Left ventricle myocardium superior (tissue), 1 donor: ENCODE measurements around the gene MDP1. TPM values are rescaled to one million over a fixed set of nuclear protein-coding genes. Genes with fewer than 3 reads are reported as not detected.
A peak's percentile ranks its signal among the peaks of the same experiment; 100 is the strongest.

Source experiments
- ATAC-seq: fragments of 200-7000 bp; cut with Tn5 transposase; one replicate; pipeline ENCODE4 v1.9.1; 2020; ENCODE audit warnings: mild to moderate bottlenecking, moderate library complexity
- DNase-seq: peaks from one replicate; pipeline ENCODE4 v3.0.0-alpha.2; 2020
- intact Hi-C: fragments of 100-400 bp; cut with micrococcal nuclease; formaldehyde crosslinking; loops from one replicate; pipeline ENCODE4 v1.11.0; 2022
- total RNA-seq: library from RNA; stranded (reverse); fragmentation: NEBNext Ultra II Directional; extraction: Animal tissue kit (Norgen Biotek cat#: 25700); gene quantifications from one replicate; pipeline ENCODE4 v1.2.1, GENCODE V29; 2021
- donor health status: DM: no; HTN: yes; CAD: no; lungs with severe emphysema.

MDP1 gene
- total RNA-seq, 1 donor from 2014 or later, result 15.4 TPM

DNA sequence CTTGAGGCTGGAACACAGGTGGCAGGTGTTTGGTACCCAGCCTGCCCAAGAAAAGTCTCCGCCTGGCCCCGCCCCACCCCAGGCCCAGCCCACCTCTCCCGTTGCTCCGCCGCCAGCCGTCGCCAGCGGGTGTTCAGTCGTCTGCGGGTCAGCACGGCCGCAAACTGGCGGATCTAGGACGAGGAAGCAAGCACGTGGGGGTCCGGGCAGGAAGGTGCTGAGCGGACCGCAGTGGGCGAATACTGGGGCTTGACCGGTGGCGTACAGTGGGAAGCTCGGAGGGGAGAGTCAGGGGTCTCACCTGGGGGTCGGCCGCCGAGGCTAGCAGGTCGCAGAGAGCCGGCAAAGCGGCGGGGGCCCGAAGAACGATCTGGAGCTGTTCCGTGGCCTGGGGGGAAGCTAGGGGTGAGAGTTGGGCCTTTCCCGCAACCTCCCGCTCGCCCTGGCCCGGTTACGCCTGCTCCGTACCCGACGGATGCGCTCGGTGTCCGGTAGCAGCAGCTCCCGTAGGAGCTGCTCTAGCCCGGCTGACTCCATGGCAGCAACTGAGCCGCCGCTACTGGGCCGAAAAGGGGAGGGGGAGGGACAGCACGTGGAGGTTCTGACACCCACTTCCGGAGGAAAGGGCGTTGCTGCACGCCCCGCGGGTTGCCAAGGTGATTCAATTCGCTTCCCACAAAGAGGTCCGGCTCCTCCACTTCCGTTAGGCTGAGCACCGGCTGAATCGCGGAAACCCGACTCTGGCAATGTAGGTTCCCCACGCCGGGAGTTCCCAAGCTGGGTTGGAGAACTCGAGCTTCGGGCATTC lies 27.4 kb downstream of the MDP1 start, which contains the start of gene IPO4:
Gene IPO4 (minus strand): TSS at position 566 of the 808 bp plus-strand sequence. CDS start 29 bp downstream, at position 537.
- ATAC-seq, result peak; percentile 93
- peak; percentile 93 for DNase-seq
- intact Hi-C loops, result no loop called here

DNA sequence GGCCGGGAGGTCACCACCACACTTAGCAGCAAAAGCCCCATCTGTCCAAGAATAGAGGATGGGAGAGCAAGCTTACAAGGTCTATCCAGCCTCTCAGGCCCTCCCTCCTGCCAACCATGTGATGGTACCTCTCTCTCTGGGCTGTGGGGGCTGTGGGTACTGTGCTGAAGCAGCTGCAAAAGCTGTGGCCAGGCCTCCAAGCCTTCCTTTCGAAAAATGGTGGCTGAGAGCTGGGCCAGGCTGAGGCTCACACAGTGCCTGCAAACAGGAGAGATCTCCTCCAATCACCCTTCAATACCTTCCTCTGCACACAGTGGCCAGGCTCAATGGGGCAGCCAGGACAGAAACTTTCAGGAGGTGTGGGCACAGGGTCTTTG lies 28.3 kb downstream of the MDP1 start:
- DNase-seq, result no peak
- intact Hi-C loops, result no loop called here
- no peak for ATAC-seq

- DNase-seq (no peak), ATAC-seq (no peak)
- intact Hi-C loops, result no loop called here
These were observed 28.9 kb downstream of the MDP1 start for GRCh38 chr14:24186831-24187538.

DNA sequence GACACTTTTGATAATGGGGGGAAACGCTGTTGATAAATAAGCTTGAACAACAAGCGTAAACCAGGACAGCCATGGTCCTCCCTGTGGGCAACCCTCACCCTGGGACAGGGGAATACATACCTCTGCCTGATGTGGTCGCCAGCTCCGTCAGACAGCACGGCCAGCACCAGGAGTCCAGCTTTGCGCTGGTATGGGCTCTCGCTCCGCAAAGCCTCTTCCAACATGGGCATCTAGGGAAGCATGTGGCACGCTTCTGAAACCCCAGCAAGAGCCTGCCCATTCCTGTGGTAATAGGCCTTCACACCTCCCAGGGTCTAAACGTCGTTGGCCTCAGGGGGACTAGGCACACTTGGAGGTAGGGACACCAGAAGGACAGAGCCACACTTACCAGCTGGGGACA lies 30.1 kb downstream of the MDP1 start:
- ATAC-seq (no peak), DNase-seq (no peak)
- intact Hi-C loops, result no loop called here

DNA sequence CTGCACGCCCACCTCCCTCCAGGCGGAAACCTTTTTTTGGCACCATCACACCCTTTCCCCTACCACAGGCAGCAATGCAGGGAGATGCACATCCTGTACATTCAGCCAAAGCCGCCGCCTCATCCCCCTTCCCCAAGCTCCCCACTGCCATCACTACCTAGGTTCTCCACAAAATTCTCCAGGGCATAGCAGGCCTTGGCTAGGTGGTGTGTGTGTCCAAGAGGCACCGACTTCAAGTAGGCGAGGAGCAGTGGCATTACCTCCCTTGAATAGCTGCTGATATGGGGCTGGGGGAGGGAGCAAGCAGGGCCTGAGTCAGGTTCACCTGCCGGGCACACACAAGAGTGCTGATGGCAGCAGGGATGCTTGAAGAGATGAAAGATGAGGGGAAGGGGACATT lies 30.8 kb downstream of the MDP1 start:
- DNase-seq (no peak), ATAC-seq (no peak)
- intact Hi-C loops, result no loop called here

GRCh38 chr14:24184104-24184970 lies 31.5 kb downstream of the MDP1 start:
- intact Hi-C loops, result no loop called here
- DNase-seq, result no peak
- ATAC-seq, result no peak

GRCh38 chr14:24183014-24183481 lies 32.8 kb downstream of the MDP1 start:
- DNase-seq (no peak), ATAC-seq (no peak)
- intact Hi-C loops, result no loop called here

DNA sequence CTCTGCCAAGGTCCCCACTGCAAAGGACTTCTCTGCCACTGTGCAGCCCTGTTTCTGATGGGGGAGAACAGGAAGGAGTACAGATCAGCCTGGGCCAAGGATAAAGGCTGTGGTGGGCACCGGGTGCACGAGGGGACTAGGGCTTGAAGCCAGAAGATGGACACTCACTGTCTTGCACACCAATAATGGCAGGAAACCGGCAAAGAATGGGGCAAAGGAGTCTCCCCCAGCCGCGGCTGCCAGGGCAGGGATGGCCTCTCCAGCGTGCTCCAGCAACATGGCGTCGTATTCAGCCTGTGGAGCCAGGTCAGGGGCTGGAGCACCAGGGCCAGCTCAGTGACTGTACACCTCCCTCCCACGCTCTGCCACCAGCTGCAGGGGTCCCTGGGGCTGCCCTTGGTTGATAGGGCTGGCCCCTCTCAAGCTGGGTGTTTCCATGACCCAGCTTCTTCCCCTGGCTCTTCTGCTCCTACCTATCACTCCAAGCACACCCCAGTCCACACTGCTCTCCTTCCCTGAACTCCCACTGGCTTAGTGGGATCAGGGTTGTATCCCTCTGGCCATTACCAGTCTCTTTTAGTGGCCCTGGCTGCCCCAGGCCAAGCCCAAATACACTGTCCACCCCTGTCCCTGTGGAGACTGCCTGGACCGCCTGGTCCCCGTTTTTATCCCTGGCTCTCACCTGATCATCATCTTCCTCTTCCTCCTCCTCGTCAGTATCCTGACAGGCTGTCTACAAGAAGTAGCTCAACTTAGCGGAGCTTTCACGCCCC lies 33.6 kb downstream of the MDP1 start:
- no peak for DNase-seq
- ATAC-seq, result no peak
- intact Hi-C loops, result no loop called here

GRCh38 chr14:24181371-24182077 lies 34.3 kb downstream of the MDP1 start:
- DNase-seq, result no peak
- no peak for ATAC-seq
- intact Hi-C loops, result no loop called here

DNA sequence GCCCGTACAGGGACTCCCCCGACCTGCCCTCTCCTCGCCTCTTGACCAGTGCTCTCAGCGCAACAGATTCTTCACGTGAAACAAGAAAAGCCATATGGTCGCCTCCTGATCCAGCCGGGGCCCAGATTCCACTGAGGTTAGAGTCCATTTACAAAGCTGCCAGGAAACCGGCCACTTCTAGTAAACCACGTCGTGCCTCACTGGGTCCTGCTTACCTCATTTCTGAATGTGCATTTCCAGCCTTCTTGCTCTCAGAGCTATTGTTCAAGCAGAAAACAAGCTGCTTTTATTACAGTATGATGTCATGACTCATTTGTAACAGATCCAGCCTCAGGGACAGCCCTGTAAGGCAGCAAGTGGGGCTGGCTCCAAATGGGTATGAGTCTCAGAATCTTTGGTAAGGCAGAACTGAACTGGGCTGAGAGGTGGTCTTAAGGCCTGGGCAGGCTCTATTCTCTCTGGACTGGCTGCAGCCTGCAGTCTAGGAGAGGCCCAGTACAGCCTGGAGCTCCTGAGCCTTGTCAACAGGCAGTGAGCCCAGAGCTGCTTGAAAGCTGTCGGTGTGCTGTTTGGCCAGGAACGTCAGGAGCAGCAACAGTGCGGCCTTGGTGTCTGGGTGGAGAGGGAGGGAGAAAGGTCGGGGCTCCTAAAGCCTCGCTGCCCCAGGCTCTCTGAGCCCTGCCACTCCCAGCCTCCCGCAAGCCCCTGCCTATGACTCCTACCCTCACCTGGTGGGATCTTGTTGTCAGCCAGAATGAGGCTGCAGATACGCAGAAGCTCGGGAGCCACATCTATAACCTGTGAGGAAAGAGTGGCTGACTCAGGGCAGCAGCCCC lies 35.7 kb downstream of the MDP1 start:
- peak; percentile 74 for ATAC-seq
- no peak for DNase-seq
- intact Hi-C loops, result no loop called here

- ATAC-seq, result peak; percentile 4
- DNase-seq, result no peak
- intact Hi-C loops, result no loop called here
These were observed 36.4 kb downstream of the MDP1 start for GRCh38 chr14:24179294-24179960.

DNA sequence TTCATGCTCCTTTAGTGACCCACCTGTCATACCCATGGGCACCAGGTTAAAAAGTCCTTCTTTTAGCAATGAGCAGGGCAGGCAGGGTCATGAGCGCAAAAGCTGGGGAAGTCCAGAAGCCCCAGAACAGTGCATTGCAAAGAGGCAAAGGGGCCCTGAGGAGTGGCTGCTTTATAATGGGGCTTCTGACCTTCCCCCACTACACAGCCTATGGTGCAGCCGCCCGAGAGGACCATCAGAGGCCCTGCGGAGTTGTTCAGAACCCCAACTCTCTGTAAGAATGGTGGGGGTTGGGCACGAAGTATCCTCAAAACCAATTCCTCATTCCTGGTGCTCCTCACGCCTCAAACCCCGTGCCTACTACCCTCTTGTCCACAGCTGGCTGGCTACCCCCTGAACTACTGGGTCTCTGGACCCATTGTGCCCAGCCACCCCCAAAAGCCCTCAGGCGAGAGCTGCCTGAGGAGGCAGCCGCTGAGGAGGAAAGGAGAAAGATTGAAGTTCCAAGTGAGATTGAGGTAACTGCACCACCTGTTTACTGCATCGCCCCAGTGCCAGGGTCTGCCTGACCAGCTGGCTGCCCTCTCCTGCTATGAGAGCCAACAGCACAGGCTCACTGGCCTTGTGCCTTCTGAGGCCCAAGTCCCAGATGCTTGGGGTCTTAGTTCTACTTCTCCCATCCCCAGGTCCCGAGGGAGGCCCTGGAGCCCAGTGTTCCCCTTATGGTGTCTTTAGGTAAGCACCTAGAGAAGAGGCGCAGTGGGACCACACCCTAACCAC lies 37.3 kb downstream of the MDP1 start:
- intact Hi-C loops, result no loop called here
- DNase-seq (no peak), ATAC-seq (no peak)

GRCh38 chr14:24177891-24178290 lies 38.0 kb downstream of the MDP1 start:
- DNase-seq, result no peak
- no peak for ATAC-seq
- intact Hi-C loops, result no loop called here

- DNase-seq, result no peak
- intact Hi-C loops, result no loop called here
- no peak for ATAC-seq
These were observed 38.6 kb downstream of the MDP1 start for GRCh38 chr14:24177041-24177825.

GRCh38 chr14:24176599-24176998 lies 39.3 kb downstream of the MDP1 start:
- no peak for ATAC-seq
- no peak for DNase-seq
- intact Hi-C loops, result no loop called here
